HG03442 (cell line): ENCODE results near the gene DHRSX.
"Not testable (repeated sequence)": the region's sequence is repeated elsewhere in the genome, so short reads cannot be mapped to it uniquely, and the experiment has no call there.

Experiments
- ATAC-seq: cut with Tn5 transposase; IDR thresholded peaks from one replicate; pipeline ENCODE4 v1.9.1; 2021; ENCODE audit warnings: mild to moderate bottlenecking, moderate library complexity; ENCODE audit not compliant: unreplicated experiment

DHRSX gene

GRCh38 chrX:2460821-2461710 is 39.7 kb downstream of the DHRSX start:
- not testable (repeated sequence) for ATAC-seq

GRCh38 chrX:2460048-2460447 is 40.7 kb downstream of the DHRSX start:
- ATAC-seq: not testable (repeated sequence)

- ATAC-seq: no peak
Observed at GRCh38 chrX:2458309-2458708, 42.5 kb downstream of the DHRSX start.

DNA sequence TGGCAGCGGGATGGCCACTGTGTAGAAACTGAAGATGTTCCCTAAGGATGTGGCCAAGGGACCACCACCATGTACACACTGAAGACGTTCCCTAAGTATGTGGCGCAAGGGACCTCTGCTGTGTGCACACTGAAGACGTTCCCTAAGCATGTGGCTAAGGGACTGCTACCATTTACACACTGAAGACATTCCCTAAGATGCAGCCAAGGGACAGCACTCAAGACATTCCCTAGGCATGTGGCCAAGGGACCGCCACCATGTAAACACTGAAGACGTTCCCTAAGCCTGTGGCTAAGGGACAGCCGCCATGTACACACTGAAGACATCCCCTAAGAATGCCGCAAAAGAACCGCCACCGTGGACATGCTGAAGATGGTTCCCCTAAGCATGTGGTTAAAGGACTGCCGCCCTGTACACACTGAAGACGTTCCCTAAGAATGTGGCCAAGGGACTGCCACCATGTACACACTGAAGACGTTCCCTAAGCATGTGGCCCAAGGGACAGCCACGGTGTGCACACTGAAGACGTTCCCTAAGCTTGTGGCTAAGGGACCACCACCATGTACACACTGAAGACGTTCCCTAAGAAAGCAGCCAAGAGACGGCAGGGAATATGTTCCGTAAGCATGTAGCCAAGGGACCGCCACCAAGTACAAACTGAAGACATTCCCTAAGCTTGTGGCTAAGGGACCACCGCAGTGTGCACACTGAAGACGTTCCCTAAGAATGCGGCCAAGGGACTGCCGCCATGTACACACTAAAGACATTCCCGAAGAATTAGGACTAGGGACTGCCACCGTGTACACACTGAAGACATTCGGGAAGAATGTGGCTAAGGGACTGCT is 43.3 kb downstream of the DHRSX start:
- no peak for ATAC-seq

GRCh38 chrX:2456091-2456490 is 44.7 kb downstream of the DHRSX start:
- ATAC-seq: not testable (repeated sequence)

- not testable (repeated sequence) for ATAC-seq
Observed at GRCh38 chrX:2454620-2455019, 46.2 kb downstream of the DHRSX start.

GRCh38 chrX:2452799-2453198 is 48.0 kb downstream of the DHRSX start:
- ATAC-seq: no peak

DNA sequence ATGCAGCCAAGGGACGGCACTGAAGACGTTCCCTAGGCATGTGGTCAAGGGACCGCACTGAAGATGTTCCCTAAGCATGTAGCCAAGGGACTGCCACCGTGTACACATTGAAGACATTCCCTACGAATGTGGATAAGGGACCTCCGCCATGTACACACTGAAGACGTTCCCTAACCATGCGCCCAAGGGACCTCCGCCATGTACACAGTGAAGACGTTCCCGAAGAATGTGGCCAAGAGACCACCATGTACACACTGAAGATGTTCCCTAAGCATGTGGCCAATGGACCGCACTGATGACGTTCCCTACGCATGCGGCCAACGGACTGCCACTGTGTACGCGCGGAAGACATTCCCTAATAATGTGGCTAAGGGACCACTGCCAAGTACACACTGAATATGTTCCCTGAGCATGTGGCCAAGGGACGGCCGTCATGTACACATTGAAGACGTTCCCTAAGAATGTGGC is 48.4 kb downstream of the DHRSX start:
- no peak for ATAC-seq

DNA sequence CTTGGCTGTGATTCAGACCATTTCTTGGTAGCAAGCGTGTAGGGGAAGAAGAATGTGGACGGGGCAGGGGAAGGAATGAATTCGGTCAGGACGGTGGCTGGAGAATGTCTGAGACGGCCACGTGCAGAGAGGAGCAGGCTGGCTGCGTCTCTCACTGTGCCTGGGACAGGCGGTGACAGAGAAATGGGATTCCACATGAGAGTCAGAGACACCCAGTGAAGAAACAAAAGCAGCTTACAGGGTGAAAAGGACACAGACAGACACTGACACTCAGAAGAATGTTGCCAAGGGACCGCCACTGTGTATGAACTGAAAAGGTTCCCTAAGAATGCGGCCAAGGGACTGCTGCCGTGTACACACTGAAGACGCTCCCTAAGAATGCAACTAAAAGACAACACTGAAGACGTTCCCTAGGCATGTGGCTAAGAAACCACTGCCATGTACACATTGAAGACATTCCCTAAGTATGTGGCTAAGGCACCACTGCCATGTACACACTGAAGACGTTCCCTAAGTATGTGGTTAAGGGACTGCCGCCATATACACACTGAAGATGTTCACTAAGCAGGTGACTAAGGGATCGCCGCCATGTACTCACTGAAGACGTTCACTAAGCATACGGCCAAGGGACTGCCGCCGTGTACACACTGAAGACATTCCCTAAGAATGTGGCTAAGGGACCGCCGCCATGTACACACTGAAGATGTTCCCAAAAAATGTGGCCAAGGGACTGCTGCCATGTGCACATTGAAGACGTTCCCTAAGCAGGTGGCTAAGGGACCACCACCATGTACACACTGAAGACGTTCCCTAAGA is 49.1 kb downstream of the DHRSX start:
- no peak for ATAC-seq

DNA sequence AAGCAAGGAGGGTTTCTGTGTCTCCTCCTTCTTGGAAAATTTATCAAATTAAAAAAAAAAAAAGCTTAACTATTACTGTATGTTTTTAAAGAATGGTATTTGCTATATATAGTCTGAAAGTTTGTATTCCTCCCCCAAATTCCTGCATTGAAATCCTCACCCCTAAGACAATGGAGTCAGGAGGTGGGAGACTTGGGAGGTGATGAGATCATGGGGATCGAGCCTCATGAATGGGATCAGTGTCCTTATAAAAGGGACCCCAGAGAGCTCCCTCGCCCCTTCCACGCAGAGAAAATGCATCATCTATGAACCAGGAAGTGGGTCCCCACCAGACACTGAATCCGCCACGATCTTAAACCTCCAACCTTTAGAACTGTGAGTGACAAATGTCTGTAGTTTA is 50.1 kb downstream of the DHRSX start:
- no peak for ATAC-seq

DNA sequence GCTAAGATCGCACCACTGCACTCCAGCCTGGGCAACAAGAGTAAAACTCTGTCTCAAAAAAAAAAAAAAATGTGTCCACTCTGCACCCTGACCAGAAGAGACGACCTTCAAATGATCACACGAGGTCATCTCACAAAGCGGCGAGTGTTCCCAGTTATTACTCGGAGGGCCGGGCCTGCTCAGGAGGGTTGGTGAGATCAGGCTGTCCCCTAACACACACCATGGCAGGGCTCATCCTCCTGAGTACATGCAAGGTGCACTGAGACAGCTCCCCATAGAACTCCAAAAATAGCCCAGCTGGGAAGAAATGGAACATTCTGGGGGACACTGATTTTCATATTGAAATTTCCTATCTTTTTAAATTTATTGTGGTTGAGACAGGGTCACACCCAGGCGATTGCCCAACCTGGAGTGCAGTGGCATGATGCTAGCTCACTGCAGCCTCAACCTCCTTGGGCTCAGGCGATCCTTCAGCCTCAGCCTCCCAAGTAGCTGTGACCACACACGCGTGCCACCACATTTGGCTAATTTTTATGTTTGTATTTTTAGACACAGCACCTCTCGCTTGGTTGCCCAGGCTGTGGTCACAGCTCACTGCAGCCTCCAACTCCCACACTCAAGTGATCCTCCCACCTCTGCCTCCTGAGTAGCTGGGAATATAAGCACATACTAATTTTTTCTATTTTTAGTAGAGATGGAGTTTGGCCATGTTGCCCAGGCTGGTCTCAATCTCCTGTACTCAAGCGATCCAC is 51.5 kb downstream of the DHRSX start:
- ATAC-seq: no peak

DNA sequence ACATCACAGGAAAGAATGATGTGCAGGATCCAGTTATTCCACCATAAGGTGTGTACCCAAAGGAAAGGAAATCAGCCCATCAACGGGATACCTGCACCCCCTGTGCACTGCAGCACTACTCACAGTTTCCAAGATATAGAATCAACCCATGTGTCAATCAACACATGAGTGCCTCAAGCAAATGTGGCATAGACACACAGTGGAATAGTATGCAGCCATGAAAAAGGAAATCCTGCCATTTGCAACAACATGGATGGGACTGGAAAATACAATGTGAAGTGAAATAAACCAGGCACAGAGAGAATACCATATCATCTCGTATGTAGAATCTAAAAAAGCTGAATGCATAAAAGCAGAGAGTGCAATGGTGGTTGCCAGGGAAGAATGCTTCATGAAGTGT is 53.3 kb downstream of the DHRSX start:
- no peak for ATAC-seq

DNA sequence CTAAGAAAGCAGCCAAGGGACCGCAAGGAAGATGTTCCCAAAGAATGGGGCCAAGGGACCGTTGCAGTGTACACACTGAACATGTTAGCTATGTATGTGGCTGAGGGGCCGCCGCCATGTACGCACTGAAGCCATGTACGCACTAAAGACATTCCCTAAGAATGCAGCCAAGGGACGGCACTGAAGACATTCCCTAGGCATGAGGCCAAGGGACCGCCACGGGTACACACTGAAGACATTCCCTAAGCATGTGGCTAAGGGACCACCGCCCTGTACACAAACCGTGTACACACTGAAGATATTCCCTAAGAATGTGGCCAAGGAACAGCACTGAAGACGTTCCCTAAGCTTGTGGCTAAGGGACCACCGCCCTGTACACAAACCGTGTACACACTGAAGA is 54.0 kb downstream of the DHRSX start:
- ATAC-seq: no peak

GRCh38 chrX:2445662-2446623 is 54.8 kb downstream of the DHRSX start:
- no peak for ATAC-seq

DNA sequence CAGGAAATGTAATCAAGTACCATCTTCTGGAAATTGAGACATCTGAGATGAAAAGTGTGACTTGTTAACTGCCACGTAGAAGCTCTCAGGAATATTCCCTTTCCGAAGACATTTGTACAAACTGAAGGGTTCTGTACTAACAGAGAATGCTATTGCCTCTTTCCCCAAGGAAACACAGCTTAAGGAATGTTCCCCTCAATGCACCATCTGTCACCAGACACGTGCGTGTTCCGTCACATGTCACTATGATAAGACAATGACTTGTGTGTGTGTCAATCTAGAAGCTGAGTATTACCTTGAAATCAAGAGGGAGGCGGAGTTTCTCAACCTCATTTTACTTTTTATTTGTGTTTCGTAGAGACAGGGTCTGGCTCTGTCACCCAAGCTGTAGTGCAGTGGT is 58.1 kb downstream of the DHRSX start:
- no peak for ATAC-seq

- ATAC-seq: no peak
Observed at GRCh38 chrX:2441466-2441865, 59.3 kb downstream of the DHRSX start.

GRCh38 chrX:2439613-2440012 is 61.2 kb downstream of the DHRSX start:
- ATAC-seq: no peak

DNA sequence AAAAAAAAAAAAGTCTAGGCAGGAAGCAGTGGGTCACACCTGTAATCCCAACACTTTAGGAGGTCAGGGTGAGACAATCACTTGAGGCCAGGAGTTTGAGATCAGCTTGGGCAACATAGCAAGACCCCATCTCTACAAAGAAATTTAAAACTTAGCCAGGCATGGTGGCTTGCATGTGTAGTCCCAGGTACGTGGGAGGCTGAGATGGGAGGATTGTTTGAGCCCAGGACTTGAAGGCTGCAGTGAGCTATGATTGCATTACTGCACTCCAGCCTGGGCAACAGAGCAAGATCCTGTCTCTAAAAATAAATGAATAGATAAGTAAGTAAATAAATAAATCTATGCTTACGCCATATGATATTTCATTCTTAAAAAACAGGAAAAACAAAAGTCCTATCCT is 65.3 kb downstream of the DHRSX start:
- ATAC-seq: no peak
